Mucosa of rectum (tissue), 2 donors: Measurements from ENCODE around the gene MAN1A1.
A peak's percentile ranks its signal among the peaks of the same experiment; 100 is the strongest.

ENCODE experiments used
- H3K27ac ChIP-seq, 2 donors: one replicate each; pipeline ENCODE4 v1.7.0; 2013; ENCODE audit warnings: inconsistent platforms in 2 of 2, low read depth in 2 of 2, low read length in 2 of 2
- H3K27me3 ChIP-seq, 2 donors: one replicate each; pipeline ENCODE4 v1.7.0; 2013; ENCODE audit warnings: low read length in 2 of 2; ENCODE audit not compliant: control insufficient read depth in 2 of 2, insufficient read depth in 2 of 2
- H3K36me3 ChIP-seq, 2 donors: one replicate each; pipeline ENCODE4 v1.7.0; 2013; ENCODE audit warnings: low read length in 2 of 2; ENCODE audit not compliant: control insufficient read depth in 2 of 2, insufficient read depth in 2 of 2
- H3K4me1 ChIP-seq, 2 donors: one replicate each; pipeline ENCODE4 v1.7.0; 2013; ENCODE audit warnings: low read length in 2 of 2, mild to moderate bottlenecking in 1 of 2; ENCODE audit not compliant: control insufficient read depth in 2 of 2, insufficient read depth in 2 of 2
- H3K4me3 ChIP-seq, 2 donors: one replicate each; pipeline ENCODE4 v1.7.0; 2013; ENCODE audit warnings: low read length in 2 of 2
- H3K9ac ChIP-seq, 2 donors: one replicate each; pipeline ENCODE4 v1.7.0; 2013; ENCODE audit warnings: low read length in 2 of 2, low read depth in 1 of 2, mild to moderate bottlenecking in 1 of 2
- H3K9me3 ChIP-seq, 2 donors: one replicate each; pipeline ENCODE4 v1.7.0; 2013; ENCODE audit warnings: low read length in 2 of 2; ENCODE audit not compliant: control insufficient read depth in 2 of 2
- donor health status: healthy.
- donor health status: Normal muscosa, but diverticular disease.

MAN1A1 gene

GRCh38 chr6:119360262-119360915 is 10.8 kb upstream of the MAN1A1 start:
- no peaks in the 10 kb centered on the region for H3K9me3 ChIP-seq
- no peak overlapping the region for H3K27ac ChIP-seq
- no peaks in the 10 kb centered on the region for H3K27me3 ChIP-seq
- H3K36me3 ChIP-seq = no peaks in the 10 kb centered on the region
- H3K4me1 ChIP-seq = no peaks in the 10 kb centered on the region
- H3K4me3 ChIP-seq = no peak overlapping the region
- no peak overlapping the region for H3K9ac ChIP-seq

DNA sequence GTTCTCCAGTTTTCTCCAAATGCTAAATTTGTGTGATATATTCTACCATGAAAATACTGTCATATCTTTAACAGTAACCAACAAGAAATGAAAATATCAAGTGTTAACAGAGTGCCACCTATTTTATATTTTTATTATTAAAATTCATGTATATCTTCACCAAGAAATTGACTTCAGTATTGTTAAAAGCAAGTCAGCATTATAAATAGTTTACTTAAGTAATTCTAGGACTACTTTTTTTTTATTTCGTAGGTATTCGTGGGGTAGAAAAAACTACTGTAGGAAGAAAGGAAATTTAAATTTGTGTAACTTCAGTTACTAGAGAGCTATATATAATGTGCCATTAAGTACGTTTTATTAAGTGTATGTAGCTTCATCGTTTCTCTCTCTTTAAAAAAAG is 6.3 kb upstream of the MAN1A1 start:
- Histone ChIP-seq H3K9me3 (no peaks in the 10 kb centered on the region), H3K4me3 (no peak overlapping the region), H3K4me1 (peaks cover 0 to 2% of the 10 kb centered on the region in 2 donors), H3K36me3 (no peaks in the 10 kb centered on the region), H3K9ac (no peak overlapping the region), H3K27ac (no peak overlapping the region), H3K27me3 (no peaks in the 10 kb centered on the region)

DNA sequence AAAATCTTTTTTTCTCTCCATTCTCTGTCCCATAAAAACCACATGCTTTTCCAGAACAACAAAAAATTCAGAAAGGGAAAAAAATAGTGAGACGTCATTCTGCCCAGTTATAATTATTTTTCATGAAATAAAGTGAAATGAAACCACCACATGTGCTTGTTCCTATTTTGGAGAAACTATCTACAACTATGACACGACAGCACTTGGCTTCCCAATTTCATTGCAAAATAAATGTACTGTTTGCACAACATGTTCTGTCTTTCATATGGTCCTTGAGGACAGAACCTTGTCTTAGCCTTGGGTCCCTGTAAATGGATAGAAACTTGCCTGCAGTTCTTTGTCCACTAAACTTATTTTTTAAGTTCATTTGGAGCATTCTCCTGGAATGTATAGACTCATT is 5.6 kb upstream of the MAN1A1 start:
- Histone ChIP-seq H3K4me1 (peaks cover 0 to 2% of the 10 kb centered on the region in 2 donors), H3K4me3 (no peak overlapping the region), H3K9ac (no peak overlapping the region), H3K27me3 (no peaks in the 10 kb centered on the region), H3K36me3 (no peaks in the 10 kb centered on the region), H3K9me3 (no peaks in the 10 kb centered on the region), H3K27ac (no peak overlapping the region)

DNA sequence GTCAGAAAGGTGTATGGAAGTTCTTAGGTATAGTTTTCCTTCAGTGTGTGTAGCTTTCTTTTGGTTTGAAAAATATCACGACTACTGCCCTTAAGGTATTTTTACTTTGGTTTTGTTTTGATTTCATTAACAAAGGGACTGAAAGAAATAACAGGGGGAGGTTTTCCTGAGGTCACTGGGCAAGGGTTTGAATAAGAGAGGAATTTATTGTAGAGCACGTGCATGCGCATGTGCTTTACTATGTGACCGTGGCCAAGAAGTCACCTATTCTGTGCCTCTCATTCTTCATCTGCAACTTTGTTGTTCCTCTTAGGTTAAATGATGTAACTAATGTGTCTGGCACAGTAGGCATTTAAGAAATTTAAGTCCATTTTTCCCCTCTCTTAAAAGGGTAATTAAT is 4.1 kb upstream of the MAN1A1 start:
- H3K27ac ChIP-seq = no peak overlapping the region

DNA sequence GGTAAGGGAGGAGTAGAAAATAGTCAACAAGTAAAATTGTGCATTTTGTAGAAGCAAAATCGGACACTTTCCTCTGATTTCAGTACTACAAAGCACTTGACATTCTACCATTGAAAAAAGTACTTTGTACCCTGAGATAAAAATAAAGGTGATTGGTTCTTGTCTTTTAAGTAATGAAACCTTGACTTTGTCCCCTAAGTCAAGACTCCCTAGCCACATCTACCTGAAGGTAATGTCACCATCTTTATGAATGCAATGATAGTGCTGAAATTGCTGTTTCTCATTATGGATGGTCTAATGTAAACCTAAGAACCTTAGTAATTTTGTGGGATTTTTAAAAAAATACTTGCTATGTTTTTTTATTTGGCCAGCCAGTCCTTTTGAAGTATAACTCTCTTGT is 2.4 kb upstream of the MAN1A1 start:
- no peaks in the 10 kb centered on the region for H3K27me3 ChIP-seq
- no peak overlapping the region for H3K4me3 ChIP-seq
- H3K36me3 ChIP-seq = no peaks in the 10 kb centered on the region
- no peak overlapping the region for H3K27ac ChIP-seq
- H3K9ac ChIP-seq = no peak overlapping the region
- peaks cover 6% of the 10 kb centered on the region in 2 donors for H3K4me1 ChIP-seq
- H3K9me3 ChIP-seq = no peaks in the 10 kb centered on the region

More for the DNA sequence above, 4.1 kb upstream of the MAN1A1 start:
- no peaks in the 10 kb centered on the region for H3K36me3 ChIP-seq
- no peaks in the 10 kb centered on the region for H3K9me3 ChIP-seq
- no peak overlapping the region for H3K4me3 ChIP-seq
- no peak overlapping the region for H3K9ac ChIP-seq
- peaks cover 0 to 2% of the 10 kb centered on the region in 2 donors for H3K4me1 ChIP-seq
- no peaks in the 10 kb centered on the region for H3K27me3 ChIP-seq

GRCh38 chr6:119350952-119351372 is 1.4 kb upstream of the MAN1A1 start:
- H3K9ac ChIP-seq = peak overlapping the region; percentile 89 to 90
- H3K27me3 ChIP-seq = no peaks in the 10 kb centered on the region
- no peaks in the 10 kb centered on the region for H3K36me3 ChIP-seq
- H3K4me1 ChIP-seq = peaks cover 9 to 14% of the 10 kb centered on the region in 2 donors
- H3K4me3 ChIP-seq = peak overlapping the region; percentile 90 to 95
- no peaks in the 10 kb centered on the region for H3K9me3 ChIP-seq
- H3K27ac ChIP-seq = peak overlapping the region in 1 of 2 donors; percentile 91

DNA sequence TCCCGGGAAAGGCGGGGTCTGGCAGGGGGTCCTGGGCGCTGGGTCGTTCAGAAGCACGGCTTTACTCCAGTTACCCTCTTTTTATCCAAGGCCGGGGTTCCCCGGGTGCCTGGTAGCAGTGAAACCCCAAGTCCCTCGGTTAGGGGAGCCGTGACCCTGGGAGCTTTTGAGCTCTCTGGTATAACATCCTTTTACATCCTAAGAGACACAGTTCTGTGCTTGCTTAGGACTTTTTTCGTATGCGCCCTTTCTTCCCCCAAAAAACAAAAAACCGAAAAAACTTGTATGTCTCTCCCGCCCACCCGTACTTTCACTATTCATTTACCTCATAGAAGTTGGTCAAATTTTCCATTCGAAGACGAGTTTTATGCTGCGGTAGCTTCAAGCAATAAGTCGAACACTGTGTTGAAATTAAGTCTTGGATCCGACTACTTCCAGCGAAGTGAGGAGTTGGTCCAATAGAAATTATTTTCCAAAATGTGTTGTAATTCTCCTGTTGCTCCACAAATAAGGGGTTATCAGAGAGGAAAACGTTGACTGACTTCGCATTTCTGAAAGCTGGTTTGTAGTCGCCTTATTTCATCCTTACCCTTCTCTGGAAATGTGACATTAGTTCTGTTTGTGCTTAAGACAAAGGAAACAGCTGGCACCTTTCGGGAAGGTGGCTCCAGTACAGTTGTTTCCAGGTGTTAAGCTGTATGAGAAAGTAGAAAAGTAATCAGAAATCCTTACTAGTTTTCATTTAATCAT is 816 bp upstream of the MAN1A1 start:
- H3K4me1 ChIP-seq = peaks cover 9 to 14% of the 10 kb centered on the region in 2 donors
- peak overlapping the region; percentile 91 to 92 for H3K27ac ChIP-seq
- H3K4me3 ChIP-seq = peak overlapping the region; percentile 90 to 95
- no peaks in the 10 kb centered on the region for H3K9me3 ChIP-seq
- no peaks in the 10 kb centered on the region for H3K36me3 ChIP-seq
- peak overlapping the region; percentile 89 to 90 for H3K9ac ChIP-seq
- no peaks in the 10 kb centered on the region for H3K27me3 ChIP-seq

- Histone ChIP-seq H3K9me3 (no peaks in the 10 kb centered on the region), H3K27me3 (no peaks in the 10 kb centered on the region), H3K9ac (peak overlapping the region; percentile 77 to 90), H3K36me3 (no peaks in the 10 kb centered on the region), H3K27ac (peak overlapping the region; percentile 91 to 92), H3K4me3 (peak overlapping the region; percentile 94 to 95), H3K4me1 (peaks cover 15 to 16% of the 10 kb centered on the region in 2 donors)
These were observed 707 bp downstream of the MAN1A1 start for GRCh38 chr6:119348748-119349360.

- Histone ChIP-seq H3K27me3 (no peaks in the 10 kb centered on the region), H3K36me3 (peaks cover 0 to 3% of the 10 kb centered on the region in 2 donors), H3K9me3 (no peaks in the 10 kb centered on the region), H3K4me1 (peaks cover 14 to 16% of the 10 kb centered on the region in 2 donors), H3K27ac (peak overlapping the region; percentile 31 to 91), H3K9ac (peak overlapping the region; percentile 77 to 90), H3K4me3 (peak overlapping the region; percentile 94 to 95)
These were observed 1.3 kb downstream of the MAN1A1 start for GRCh38 chr6:119348096-119348747.
